ENCODE measurements around the gene SRC. TPM values are rescaled to one million over a fixed set of nuclear protein-coding genes. Genes with fewer than 3 reads are reported as not detected.

SRC gene
- polyA plus RNA-seq, 1 donor (not counting 4 experiments of a cell fraction or from before 2014, with no cell fraction given), result 22.8 TPM

GRCh38 chr20:37331060-37331857 is 14.7 kb upstream of the SRC start:
- H4K20me1 ChIP-seq (ENCODE audit: control insufficient read depth, extremely low read depth, insufficient read depth, low read length), result no peaks in the 10 kb centered on the region

GRCh38 chr20:37333130-37333847 is 12.7 kb upstream of the SRC start:
- Histone ChIP-seq H2AFZ (ENCODE audit: control insufficient read depth, low read length) (no peak overlapping the region), H3K9me1 (ENCODE audit: control insufficient read depth, extremely low read depth, insufficient read depth, low read length) (no peaks in the 10 kb centered on the region), H3K27me3 (ENCODE audit: control insufficient read depth, extremely low read depth, insufficient read depth, low read length) (no peaks in the 10 kb centered on the region), H3K27ac (ENCODE audit: control insufficient read depth, insufficient read depth, low read length) (no peak overlapping the region), H3K9ac (ENCODE audit: control insufficient read depth, extremely low read depth, insufficient read depth, low read length) (no peak overlapping the region), H3K4me2 (ENCODE audit: control insufficient read depth, extremely low read depth, insufficient read depth, low read depth, low read length) (no peak overlapping the region), H3K4me3 (ENCODE audit: control insufficient read depth in 2 of 3, extremely low read depth in 1 of 3, insufficient read depth in 2 of 3, low read depth in 1 of 3, low read length in 3 of 3) (no peak overlapping the region), H3K79me2 (ENCODE audit: control insufficient read depth, insufficient read depth, low read length) (no peaks in the 10 kb centered on the region), H3K9me3 (ENCODE audit: control insufficient read depth, low read depth, low read length) (no peaks in the 10 kb centered on the region), H3K36me3 (ENCODE audit: control insufficient read depth in 2 of 2, extremely low read depth in 1 of 2, insufficient read depth in 2 of 2, low read length in 2 of 2) (no peaks in the 10 kb centered on the region), H3K4me1 (ENCODE audit: control insufficient read depth, extremely low read depth, insufficient read depth, low read length) (peaks cover 25% of the 10 kb centered on the region), H4K20me1 (ENCODE audit: control insufficient read depth, extremely low read depth, insufficient read depth, low read length) (no peaks in the 10 kb centered on the region)
- no peak for DNase-seq (ENCODE audit: low read depth, low spot score)
- no peak for TF ChIP-seq CTCF (optimal IDR thresholded peaks at IDR 0.05 in 1 of 3, IDR thresholded peaks at IDR 0.05 in 1 of 3, conservative IDR thresholded peaks at IDR 0.05 in 1 of 3; ENCODE audit: extremely low read depth in 1 of 3, insufficient read depth in 2 of 3, low read length in 3 of 3)
- TF ChIP-seq EZH2 (IDR thresholded peaks at IDR 0.05; ENCODE audit: low read length), result no peak
- no peak for FAIRE-seq
- dilution Hi-C loops (cut with MboI; ENCODE audit: extremely low pct_ligation_motif_present, low sequenced_read_pairs), result no loop called here

More at GRCh38 chr20:37331060-37331857, 14.7 kb upstream of the SRC start:
- H3K4me3 ChIP-seq (ENCODE audit: control insufficient read depth in 2 of 3, extremely low read depth in 1 of 3, insufficient read depth in 2 of 3, low read depth in 1 of 3, low read length in 3 of 3), result peak overlapping the region in 1 of 3 experiments; percentile 9
- peak overlapping the region; percentile 45 for H3K9ac ChIP-seq (ENCODE audit: control insufficient read depth, extremely low read depth, insufficient read depth, low read length)
- H3K4me1 ChIP-seq (ENCODE audit: control insufficient read depth, extremely low read depth, insufficient read depth, low read length), result peaks cover 25% of the 10 kb centered on the region
- H3K27ac ChIP-seq (ENCODE audit: control insufficient read depth, insufficient read depth, low read length), result peak overlapping the region; percentile 40
- H3K4me2 ChIP-seq (ENCODE audit: control insufficient read depth, extremely low read depth, insufficient read depth, low read depth, low read length), result peak overlapping the region; percentile 57
- FAIRE-seq, result peak; percentile 34
- H3K27me3 ChIP-seq (ENCODE audit: control insufficient read depth, extremely low read depth, insufficient read depth, low read length), result no peaks in the 10 kb centered on the region
- no peak for DNase-seq (ENCODE audit: low read depth, low spot score)
- peak overlapping the region; percentile 41 for H2AFZ ChIP-seq (ENCODE audit: control insufficient read depth, low read length)
- no peak for TF ChIP-seq EZH2 (IDR thresholded peaks at IDR 0.05; ENCODE audit: low read length)
- TF ChIP-seq CTCF (optimal IDR thresholded peaks at IDR 0.05 in 1 of 3, IDR thresholded peaks at IDR 0.05 in 1 of 3, conservative IDR thresholded peaks at IDR 0.05 in 1 of 3; ENCODE audit: extremely low read depth in 1 of 3, insufficient read depth in 2 of 3, low read length in 3 of 3), result no peak
- no peaks in the 10 kb centered on the region for H3K36me3 ChIP-seq (ENCODE audit: control insufficient read depth in 2 of 2, extremely low read depth in 1 of 2, insufficient read depth in 2 of 2, low read length in 2 of 2)
- dilution Hi-C loops (cut with MboI; ENCODE audit: extremely low pct_ligation_motif_present, low sequenced_read_pairs), result no loop called here
- H3K9me3 ChIP-seq (ENCODE audit: control insufficient read depth, low read depth, low read length), result no peaks in the 10 kb centered on the region
- H3K79me2 ChIP-seq (ENCODE audit: control insufficient read depth, insufficient read depth, low read length), result no peaks in the 10 kb centered on the region
- no peaks in the 10 kb centered on the region for H3K9me1 ChIP-seq (ENCODE audit: control insufficient read depth, extremely low read depth, insufficient read depth, low read length)
